LNCAP (cell line): ENCODE measurements around the gene LPCAT1.

ENCODE experiments used
- TF ChIP-seq, protein P1 (sequence below): fragments of 450-650 bp; IDR thresholded peaks from 2 replicates; pipeline ENCODE4 v1.5.1; 2017; ENCODE audit warnings: mild to moderate bottlenecking

The LPCAT1 gene

DNA sequence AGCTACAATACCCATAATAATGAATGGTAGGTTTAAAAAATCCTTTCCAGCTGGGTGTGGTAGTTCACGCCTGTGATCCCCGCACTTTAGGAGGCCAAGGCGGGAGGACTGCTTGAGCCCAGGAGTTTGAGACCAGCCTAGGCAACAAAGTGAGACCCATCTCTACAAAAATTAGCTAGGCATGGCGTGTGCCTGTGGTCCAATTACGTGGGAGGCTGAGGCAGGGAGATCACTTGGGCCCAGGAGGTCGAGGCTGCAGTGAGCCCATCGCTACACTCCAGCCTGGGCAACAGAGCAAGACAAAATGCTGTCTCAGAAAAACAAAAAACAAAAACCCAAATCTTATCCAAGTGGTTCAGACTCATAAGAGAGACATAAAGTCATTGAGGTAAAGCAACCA, 44.7 kb downstream of the LPCAT1 start:
- TF ChIP-seq, protein P1, sequence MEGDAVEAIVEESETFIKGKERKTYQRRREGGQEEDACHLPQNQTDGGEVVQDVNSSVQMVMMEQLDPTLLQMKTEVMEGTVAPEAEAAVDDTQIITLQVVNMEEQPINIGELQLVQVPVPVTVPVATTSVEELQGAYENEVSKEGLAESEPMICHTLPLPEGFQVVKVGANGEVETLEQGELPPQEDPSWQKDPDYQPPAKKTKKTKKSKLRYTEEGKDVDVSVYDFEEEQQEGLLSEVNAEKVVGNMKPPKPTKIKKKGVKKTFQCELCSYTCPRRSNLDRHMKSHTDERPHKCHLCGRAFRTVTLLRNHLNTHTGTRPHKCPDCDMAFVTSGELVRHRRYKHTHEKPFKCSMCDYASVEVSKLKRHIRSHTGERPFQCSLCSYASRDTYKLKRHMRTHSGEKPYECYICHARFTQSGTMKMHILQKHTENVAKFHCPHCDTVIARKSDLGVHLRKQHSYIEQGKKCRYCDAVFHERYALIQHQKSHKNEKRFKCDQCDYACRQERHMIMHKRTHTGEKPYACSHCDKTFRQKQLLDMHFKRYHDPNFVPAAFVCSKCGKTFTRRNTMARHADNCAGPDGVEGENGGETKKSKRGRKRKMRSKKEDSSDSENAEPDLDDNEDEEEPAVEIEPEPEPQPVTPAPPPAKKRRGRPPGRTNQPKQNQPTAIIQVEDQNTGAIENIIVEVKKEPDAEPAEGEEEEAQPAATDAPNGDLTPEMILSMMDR = no peak

DNA sequence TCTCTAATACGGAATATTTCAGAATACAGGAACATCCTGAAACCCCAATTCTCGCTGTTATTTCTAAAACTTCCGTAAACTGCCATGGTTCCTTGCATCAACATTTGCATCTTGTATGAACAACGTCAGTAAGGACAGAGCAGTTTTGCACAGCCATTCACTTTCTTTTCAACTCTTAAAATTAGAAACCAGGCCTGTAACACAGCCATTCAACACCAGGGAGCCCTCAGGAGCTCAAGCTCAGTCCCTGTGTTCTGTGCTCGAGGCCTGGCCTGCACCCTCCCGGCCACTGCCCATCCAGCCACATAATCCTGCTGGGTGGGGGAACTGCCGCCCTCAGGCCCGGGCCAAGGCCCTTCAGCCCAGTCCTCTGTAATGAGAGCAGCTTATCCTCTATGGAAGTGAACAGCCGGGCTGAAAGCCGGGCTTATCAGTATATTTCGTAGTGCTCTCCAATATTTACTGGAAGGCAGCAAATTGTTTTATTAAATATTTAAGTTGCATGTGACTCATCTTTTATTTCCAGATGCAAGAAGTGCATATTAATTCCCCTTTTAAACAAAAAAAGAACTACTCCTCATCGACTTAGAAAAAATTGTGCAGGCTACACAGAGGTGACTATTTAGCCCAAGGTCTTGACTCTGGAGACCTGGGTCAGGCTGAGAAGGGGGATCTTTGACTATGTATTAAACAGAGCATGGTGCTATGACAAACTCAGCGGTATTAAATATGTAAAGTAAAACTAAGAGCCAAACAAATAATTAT, 45.3 kb downstream of the LPCAT1 start:
- TF ChIP-seq, protein P1 = no peak

DNA sequence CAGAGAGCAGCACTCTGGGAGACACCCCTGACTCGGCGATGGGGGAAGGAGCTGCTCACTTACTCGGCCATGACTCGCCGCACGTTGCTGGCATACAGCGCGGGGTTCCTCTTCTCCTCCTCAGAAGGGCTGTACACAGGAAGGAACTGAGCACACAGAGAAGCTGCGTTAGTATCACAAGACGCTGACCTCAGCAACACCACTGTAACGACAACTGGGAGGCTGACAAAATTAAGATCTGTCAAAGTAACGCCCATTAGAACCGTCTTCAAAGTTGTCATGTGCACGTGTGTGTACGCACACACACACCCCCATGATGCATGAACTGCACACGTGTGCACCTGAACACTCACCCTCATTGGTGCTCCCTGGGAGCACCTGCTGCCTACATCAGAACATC, 46.4 kb downstream of the LPCAT1 start:
- TF ChIP-seq, protein P1 = no peak

DNA sequence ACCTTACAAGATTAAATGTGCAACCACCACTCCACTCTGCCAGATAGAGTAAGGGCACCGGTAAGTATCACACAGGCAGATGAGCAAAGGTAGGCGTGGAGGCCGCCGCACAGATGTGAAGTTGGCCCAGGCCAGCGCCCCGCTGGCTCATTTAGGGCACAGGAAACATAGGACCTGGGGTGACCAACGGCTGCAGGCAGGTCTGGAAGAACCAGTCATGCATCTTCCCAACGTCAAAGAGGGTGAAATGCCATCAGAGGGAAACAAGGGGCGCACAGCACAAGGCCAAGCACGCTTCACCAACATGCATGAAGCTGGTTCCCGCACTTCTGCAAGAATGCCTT, 46.8 kb downstream of the LPCAT1 start:
- TF ChIP-seq, protein P1 = no peak

DNA sequence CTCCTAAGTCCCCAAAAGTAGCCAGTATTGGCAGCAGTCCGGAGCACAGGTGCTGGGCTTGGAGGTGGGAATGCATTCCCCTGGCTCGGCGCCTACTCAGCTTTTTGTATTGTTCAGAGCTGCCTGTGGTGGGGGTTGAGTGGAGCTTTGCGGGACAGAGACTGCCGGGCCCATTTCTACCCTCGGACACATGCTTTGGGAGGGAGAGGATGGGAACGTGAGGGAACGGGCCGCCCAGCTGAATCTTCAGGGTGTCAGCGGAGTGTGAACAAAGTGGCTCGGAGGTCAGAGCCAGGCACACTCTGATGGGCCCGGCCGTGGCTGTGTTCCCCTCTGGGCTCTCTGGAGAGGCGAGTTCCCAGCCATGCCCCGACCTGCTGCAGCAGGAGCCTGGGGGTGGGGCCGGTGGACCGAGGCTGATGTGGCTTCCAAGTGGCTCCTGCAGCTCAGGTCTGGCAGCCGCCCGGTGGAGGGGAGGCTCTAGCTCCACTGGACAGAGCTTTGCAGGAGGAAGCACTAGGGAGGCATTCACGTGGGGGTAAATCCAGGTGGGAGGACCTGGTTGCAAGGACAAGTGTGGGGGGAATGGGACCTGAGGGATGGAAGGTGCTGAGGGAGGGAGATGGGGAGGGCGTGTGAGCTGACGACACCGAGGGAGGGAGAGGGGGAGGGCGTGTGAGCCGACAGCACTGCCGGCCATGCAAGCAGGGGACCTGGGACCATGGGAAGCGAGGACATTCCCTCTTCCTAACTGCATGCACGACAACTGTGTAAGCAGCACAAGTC, 47.4 kb downstream of the LPCAT1 start:
- TF ChIP-seq, protein P1 = no peak

DNA sequence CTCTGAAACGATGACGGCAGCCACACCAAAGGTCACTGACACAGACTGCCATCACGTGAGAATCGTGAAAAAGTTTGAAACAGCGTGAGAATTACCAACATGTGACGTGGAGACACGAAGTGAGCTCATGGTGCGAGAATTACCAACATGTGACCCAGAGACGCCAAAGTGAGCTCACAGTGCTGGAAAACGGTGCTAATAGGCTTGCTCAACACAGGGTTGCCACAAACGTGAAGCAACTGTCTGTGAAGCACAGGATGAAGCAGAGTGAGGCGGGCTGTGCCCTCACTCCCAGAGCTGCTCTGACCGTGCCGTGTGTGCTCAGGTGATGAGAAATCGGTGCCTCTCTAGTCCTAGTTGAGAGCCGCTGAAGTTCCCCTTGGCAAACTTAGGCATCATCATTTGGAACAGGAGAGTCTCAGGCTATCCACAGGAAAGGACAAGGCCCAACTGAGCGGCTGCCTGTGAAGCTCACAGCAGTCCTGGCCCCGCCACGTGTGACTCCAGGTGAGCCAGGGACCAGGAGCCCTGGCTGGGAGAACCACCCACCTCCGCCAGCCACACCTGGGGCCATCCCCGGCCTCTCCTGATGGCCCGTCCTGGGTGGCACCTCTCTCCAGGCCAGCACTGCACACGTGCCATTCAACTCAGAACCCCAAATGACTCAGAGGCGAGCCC, 48.8 kb downstream of the LPCAT1 start:
- TF ChIP-seq, protein P1 = no peak

DNA sequence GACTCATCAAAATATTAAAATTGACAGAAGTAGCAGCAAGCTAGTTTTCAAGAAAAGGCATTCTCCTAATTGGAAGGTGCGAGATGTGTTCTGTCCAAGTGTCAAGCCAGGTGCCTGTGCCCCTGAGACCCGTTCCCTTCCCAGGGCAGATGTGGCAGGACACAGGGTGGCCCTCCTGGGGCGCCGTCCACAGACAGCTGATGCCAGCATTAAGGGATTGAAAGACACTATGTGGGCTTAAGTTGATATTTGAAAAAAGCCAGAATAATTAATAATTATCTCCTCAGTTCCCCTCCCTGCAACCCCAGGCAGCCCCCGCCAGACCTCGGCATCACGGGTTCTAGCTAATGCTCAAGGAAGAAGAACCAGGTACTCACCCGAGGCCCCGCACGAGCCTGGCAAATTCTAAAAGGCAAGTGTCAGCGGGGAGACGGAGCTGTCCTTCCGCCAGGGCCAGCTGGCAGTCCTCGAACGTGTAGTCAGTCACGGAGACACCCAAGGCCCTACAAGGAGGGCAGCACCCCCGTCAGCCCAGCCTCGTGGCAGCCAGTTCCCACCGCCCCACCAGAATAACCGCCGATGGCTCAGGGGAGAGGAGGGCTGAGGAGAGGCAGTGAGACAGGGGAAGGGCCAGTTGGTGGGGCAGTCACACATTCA, 49.4 kb downstream of the LPCAT1 start:
- TF ChIP-seq, protein P1 = no peak
